HG03469 (cell line): ENCODE measurements around the gene MACIR.

ENCODE experiments used
- ATAC-seq: cut with Tn5 transposase; IDR thresholded peaks from one replicate; pipeline ENCODE4 v1.9.1; 2021; ENCODE audit warnings: mild to moderate bottlenecking, moderate library complexity, moderate number of reproducible peaks; ENCODE audit not compliant: unreplicated experiment

Gene MACIR

DNA sequence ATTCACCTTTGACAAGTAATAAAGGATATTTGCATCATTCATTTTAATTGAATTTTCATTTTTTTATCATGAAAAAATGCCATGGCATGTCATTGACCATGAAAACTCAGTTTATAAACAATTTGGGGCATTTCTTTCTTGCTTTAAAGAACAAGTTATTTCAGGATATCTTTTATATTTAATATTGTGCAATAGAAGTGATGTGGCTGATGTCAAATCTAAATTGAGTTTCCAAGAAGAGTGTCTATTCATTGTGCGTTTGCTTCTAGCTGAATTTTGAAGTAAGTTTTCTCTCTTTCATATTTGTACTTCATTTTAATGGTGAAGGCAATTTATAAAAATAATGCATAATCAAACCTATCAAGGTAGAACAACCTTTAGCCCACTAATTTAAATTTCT is 30.5 kb downstream of the MACIR start:
- ATAC-seq: no peak

DNA sequence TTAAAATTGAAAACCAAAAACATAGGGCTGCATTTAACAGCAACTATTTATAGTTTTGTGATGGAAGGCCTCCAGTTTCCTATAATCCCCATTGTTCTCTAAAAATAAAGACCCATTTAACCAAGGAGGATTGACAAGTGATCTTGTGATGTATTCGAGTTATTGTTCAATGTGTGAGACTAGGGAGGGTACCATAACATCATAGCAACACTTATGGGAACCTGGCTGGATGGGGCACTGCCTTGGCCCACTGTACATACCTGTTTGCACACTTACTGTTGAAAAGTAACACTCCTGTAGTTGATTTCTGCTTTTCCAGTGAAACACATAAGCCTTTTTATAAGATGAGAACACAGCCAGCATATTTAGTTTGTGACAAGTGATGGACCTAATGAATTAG is 32.3 kb downstream of the MACIR start:
- ATAC-seq: no peak

DNA sequence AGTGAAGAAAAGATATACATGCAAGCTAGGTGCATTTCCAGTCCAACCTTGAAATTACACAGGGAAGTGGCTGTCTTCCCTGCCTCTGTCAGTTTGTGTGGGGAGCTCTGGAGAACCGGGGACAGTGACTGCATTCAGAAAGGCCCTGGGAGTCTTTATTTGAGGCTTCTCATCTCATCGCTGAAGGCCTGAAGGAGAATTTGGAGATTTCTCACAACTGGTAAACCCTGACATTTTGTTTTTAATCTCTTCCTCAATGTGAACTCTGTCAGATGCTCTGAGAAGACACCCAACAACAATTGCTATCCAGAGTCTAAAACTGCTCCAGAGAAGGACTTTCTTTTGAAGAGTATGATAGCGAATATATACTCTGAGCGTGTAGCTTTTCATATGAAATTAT is 33.0 kb downstream of the MACIR start:
- no peak for ATAC-seq

DNA sequence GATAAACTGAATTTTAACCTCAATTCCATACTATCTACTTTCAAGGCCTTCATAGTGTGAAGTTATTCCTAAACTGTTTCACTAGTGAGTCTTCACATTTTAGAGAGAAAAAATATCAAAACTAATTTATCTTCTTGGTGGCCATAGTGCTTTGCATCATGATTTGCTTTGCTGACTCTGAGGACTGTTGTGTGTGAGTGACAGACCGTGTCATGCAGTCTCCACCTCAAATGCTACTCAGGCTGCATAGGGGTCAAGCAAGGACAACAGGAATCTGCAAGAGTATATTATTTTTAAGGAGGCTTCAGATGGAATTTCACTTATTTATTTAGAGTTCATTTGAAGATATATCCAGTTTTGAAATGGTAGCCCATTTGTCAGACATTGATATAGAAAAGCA is 34.5 kb downstream of the MACIR start:
- no peak for ATAC-seq

DNA sequence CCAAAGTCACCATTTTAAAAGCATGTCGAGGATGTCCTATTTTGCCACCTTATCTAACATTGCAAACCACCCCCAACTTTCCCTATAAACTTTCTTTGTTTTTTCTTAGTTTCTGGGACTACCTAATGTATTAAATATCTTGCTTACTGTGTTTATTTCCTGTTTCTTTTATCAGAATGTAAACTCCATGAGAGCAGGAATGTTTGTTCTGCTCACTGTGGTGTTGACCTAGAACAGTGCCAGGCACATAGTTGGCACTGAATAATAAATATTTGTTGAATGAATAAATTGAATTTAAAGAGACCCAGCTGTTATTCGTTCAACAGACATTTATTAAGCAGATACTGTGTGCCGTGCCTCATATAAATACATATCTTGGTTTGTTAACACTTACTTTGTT is 35.2 kb downstream of the MACIR start:
- no peak for ATAC-seq

DNA sequence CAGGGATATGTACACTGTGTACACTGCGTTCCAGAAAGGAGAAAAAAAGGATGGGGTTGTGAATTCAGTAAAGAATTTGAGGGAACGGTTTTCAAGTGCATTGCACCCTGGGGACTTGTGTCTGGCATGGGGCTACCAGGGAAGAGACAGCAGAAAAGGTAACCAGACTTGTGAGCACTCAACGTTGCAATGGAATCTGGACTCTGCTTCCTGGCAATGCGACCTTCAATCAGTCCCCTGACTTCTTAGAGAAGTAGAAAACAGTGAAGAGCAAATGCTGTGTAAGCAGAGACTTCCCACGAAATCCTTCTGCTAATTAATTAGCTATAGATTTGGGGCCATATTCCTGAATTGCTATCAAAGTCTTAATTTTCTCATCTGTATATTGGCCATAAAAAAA is 36.3 kb downstream of the MACIR start:
- ATAC-seq: no peak

DNA sequence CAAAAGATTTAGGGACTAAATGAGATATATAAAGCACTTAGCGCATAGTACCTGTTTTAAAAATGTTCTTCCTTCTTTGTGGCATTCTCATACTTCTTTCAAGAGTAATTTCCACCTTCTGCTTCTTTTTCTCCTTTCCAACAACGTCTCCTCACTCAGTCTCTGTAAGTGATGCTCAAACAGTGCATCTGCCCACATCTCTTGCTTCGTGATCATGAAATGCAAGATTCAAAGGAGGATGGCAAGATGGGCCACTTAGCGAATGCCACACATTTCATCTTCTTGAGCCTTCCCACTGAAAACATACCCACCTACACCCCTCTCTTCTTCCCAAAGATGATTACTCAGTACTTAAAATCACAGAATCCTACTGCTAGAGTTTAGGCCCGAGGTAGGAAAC is 36.9 kb downstream of the MACIR start:
- ATAC-seq: no peak

DNA sequence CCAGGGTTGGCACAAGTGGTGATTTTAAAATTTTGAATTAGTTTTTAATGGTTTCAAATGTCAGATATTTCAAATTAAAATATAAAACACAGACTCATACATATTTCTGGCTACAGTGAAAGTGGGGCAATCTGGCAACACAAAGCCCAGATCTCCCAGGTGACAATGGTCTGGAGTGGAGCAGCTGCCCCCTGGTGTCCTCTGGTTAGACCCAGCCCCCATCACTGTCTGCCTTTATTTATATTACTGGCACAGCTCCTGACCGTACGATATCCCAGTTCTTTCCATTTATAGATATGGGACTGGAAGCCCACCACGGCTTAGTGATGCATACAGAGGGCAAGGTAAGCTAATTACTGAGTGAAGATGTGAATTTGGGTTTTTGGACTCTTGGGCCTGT is 37.3 kb downstream of the MACIR start:
- ATAC-seq: no peak

DNA sequence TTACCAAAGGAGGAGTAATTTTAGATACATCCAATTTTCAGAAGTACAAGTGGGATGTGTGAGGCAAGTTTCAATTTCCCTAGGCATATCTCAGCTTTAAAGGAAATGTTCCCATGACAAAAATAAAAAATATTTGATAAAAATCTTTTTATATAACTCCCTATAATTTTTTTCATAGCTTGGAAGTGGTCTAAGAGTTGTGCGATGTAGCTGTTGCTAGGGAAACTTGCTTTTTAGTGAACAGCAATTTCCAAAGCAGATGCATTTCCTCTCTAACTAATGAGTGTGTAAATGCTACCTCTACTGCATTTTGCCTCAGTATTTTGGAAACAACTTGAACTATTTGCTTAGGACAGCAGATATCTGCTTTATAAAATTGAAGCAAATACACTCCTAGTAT is 39.6 kb downstream of the MACIR start:
- no peak for ATAC-seq

DNA sequence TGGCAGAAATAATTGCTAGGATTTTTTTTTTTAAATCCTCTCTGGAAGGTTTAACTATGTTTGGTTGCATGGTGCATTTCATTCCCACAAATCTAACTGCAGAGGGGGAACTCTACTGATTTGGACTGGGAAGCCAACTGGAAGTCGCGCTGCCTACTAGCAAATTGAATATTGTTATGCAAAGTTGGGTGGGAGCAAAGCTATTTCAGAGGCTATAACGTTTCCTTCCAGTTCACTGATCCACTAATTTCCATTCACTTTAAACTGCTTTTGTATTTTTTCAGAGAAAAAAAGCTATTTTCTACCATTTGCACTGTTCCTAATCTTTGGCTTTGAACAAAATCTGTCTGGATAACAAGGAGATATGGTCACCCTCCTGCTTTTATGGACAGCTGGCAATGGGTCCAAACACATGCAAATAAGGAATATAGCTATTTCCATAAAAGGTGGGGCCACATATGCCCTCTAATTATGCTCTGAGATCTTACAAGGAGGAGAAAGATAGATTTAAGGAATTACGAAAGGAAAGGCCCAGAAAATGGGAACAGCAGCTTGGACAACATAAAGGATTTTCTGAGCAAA is 40.1 kb downstream of the MACIR start:
- no peak for ATAC-seq

DNA sequence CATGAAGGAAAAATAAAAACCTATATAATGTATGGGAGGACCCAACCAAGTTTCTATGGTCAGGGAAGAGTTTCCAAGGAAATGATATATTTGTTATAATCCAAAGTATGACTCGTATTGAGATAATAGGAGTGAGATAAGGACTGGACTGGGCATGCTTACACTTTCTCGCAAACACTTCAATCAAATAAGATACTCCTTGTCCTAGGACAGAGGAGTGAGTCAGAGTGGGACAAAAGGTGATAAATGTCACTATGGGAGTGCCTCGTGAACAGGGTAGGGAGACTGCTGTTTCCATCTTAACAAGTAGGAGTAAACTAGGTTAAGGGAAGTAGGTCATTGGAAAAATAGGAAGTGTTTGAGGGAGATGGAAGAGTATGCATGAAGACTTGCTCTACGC is 47.2 kb downstream of the MACIR start:
- ATAC-seq: no peak

DNA sequence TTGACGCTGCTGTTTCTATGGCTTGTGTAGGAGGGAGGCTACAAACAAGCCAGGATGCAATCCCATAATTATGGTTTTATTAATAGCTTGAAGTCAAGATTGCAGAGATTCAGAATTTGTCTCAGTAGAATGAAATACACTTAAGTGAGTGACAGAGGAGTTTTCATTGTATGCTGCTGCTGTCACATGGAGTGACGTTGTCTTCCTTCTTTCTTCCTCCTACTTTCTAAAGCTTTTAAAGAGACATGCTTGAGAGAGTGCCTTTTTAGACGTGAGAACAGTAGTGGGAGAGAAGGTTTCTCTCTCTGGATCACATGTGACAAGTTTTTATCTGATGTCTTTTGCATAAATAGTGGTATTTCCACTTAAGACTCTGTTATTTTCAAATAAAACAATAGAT is 48.9 kb downstream of the MACIR start:
- ATAC-seq: no peak

DNA sequence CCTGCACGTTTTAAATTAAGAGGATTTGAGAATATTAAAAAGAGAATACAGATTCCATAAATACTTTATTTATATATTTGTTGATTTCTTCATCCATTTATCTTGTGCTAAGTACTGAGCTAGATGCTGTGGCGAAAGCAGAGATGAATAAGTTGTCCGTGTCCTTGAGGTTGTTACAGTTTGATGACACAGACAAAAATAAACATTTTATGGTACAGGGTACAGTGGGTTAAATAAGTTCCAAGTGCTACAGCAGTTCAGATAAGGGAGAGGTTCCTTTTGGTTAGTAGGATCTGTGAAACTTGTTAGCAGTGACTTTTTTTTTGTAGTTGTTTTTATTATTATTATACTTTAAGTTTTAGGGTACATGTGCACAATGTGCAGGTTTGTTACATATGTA is 50.2 kb downstream of the MACIR start:
- ATAC-seq: no peak

DNA sequence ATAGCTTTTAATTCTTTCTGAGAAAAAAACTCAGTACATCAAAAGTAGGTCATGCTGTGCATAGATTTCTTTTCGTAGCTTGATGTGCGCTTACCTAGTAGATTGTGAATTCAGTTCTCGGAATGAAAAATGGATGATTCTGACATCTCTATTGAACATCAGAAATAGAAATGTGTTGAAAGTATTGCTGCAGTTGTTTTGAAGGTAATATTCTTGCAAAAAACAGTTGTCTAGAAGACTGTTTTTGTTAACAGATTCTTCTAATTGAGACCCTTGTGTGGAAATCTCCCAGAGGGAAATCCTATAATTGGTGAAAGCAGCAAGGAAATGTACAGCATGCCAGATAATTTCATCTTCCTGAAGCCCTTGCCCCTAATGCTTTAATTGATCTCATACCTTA is 54.5 kb downstream of the MACIR start:
- no peak for ATAC-seq

DNA sequence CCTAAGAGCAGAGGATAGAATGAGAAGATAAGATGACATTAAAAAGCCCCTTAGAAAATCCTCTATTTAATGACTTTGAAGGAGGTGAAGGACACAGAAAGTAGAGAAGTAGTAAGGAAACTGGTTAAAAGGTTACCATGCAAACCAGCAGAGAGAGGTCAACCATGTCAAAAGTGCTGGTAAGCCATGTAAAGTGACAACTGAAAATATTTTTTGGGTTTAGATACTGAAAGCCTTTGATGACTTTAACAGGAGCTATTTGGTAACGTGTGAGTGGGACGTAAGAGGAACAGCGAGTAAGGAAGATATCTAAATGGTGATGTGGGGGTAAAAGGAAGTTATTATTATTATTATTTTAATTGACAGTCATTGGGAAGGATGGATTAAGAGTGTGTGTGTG is 56.9 kb downstream of the MACIR start:
- no peak for ATAC-seq

DNA sequence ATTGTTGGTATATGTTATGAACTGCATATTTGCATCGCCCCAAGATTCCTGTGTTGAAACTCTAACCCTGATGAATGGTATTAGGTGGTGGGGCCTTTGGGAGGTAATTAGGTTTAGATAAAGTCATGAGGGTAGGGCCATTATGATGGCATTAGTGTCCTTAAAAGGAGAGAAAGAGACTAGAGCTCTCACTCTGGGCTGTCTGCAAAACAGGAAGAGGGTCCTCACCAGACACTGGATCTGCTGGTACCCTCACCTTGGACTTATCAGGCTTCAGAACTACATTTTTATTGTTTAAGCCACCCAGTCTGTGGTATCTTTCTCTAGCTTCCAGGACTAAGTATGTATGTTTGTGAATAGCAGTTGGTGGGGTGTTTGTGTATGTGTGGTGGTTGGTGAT is 68.9 kb downstream of the MACIR start:
- no peak for ATAC-seq

DNA sequence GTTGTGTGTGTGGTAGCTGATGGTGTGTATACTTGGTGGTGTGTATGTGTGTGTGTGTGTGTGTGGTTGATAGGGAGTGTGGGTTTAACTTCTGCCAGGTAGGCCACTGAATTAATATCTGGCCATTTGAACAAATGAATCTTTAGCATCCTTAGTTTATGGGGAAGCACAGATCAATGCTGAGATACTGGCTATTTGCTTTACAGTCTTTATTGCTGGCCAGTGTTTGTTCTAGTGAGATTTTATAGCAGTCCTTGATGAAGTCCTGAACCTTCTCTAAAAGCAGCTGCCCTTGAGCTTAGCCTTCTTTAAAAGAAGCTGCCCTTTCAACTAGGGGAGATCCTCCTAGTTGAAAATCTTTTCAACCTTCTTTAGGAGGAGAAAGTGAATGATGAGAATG is 69.3 kb downstream of the MACIR start:
- no peak for ATAC-seq
